ENCODE results near the gene AGBL1. TPM values are rescaled to one million over a fixed set of nuclear protein-coding genes. Genes with fewer than 3 reads are reported as not detected.

AGBL1 gene
- total and polyA plus RNA-seq, 2 experiments from 2014 or later, result 0.06 to 0.11 TPM

GRCh38 chr15:87021751-87022150 is 942.1 kb downstream of the AGBL1 start:
- H3K4me3 ChIP-seq, result no peak overlapping the region
- DNase-seq (ENCODE audit: low read depth in 1 of 2, low spot score in 1 of 2), result no peak
- no peaks in the 10 kb centered on the region for H3K27me3 ChIP-seq
- no peaks in the 10 kb centered on the region for H3K9me3 ChIP-seq (ENCODE audit: low read depth)
- no peaks in the 10 kb centered on the region for H3K36me3 ChIP-seq
- H3K27ac ChIP-seq, result no peak overlapping the region
- TF ChIP-seq CTCF (IDR thresholded peaks at IDR 0.05; ENCODE audit: low read depth, low read length), result no peak
- H3K4me1 ChIP-seq (ENCODE audit: low read depth), result no peaks in the 10 kb centered on the region

GRCh38 chr15:87031540-87032230 is 952.0 kb downstream of the AGBL1 start:
- Histone ChIP-seq H3K27ac (no peak overlapping the region), H3K4me1 (ENCODE audit: low read depth) (no peaks in the 10 kb centered on the region), H3K9me3 (ENCODE audit: low read depth) (no peaks in the 10 kb centered on the region), H3K4me3 (no peak overlapping the region), H3K27me3 (no peaks in the 10 kb centered on the region), H3K36me3 (no peaks in the 10 kb centered on the region)
- DNase-seq (ENCODE audit: low read depth in 1 of 2, low spot score in 1 of 2), result peak in 1 of 2 donors; percentile 1
- TF ChIP-seq CTCF (IDR thresholded peaks at IDR 0.05; ENCODE audit: low read depth, low read length), result no peak

GRCh38 chr15:87032295-87032694 is 952.6 kb downstream of the AGBL1 start:
- no peak for DNase-seq (ENCODE audit: low read depth in 1 of 2, low spot score in 1 of 2)

GRCh38 chr15:87033056-87033455 is 953.4 kb downstream of the AGBL1 start:
- no peaks in the 10 kb centered on the region for H3K36me3 ChIP-seq
- H3K27me3 ChIP-seq, result no peaks in the 10 kb centered on the region
- TF ChIP-seq CTCF (IDR thresholded peaks at IDR 0.05; ENCODE audit: low read depth, low read length), result no peak
- H3K9me3 ChIP-seq (ENCODE audit: low read depth), result no peaks in the 10 kb centered on the region
- no peak overlapping the region for H3K4me3 ChIP-seq
- H3K4me1 ChIP-seq (ENCODE audit: low read depth), result no peaks in the 10 kb centered on the region
- DNase-seq (ENCODE audit: low read depth in 1 of 2, low spot score in 1 of 2), result peak; percentile 12 to 15
- H3K27ac ChIP-seq, result no peak overlapping the region

More at GRCh38 chr15:87032295-87032694, 952.6 kb downstream of the AGBL1 start:
- Histone ChIP-seq H3K36me3 (no peaks in the 10 kb centered on the region), H3K9me3 (ENCODE audit: low read depth) (no peaks in the 10 kb centered on the region), H3K4me1 (ENCODE audit: low read depth) (no peaks in the 10 kb centered on the region), H3K4me3 (no peak overlapping the region), H3K27me3 (no peaks in the 10 kb centered on the region), H3K27ac (no peak overlapping the region)
- TF ChIP-seq CTCF (IDR thresholded peaks at IDR 0.05; ENCODE audit: low read depth, low read length), result no peak

GRCh38 chr15:87034886-87035285 is 955.2 kb downstream of the AGBL1 start:
- H3K4me3 ChIP-seq, result no peak overlapping the region

More at GRCh38 chr15:87034886-87035285, 955.2 kb downstream of the AGBL1 start:
- Histone ChIP-seq H3K4me1 (ENCODE audit: low read depth) (no peaks in the 10 kb centered on the region), H3K27me3 (no peaks in the 10 kb centered on the region), H3K36me3 (no peaks in the 10 kb centered on the region), H3K27ac (no peak overlapping the region), H3K9me3 (ENCODE audit: low read depth) (no peaks in the 10 kb centered on the region)
- DNase-seq (ENCODE audit: low read depth in 1 of 2, low spot score in 1 of 2), result no peak
- no peak for TF ChIP-seq CTCF (IDR thresholded peaks at IDR 0.05; ENCODE audit: low read depth, low read length)

All from cardiac muscle cell (in vitro differentiated cells and primary cell).